Hindlimb muscle (tissue), 1 donor: ENCODE results near the gene NSG1. TPM values are rescaled to one million over a fixed set of nuclear protein-coding genes. Genes with fewer than 3 reads are reported as not detected.
"Not testable (repeated sequence)": the region's sequence is repeated elsewhere in the genome, so short reads cannot be mapped to it uniquely, and the experiment has no call there.

Experiments
- DNase-seq: peaks from one replicate; pipeline ENCODE4 v3.0.0-alpha.2; 2013
- polyA plus RNA-seq: library from polyadenylated mRNA; unstranded; fragments of 120-200 nt; gene quantifications from one replicate; pipeline ENCODE4 v1.2.1, GENCODE V29; 2013; ENCODE audit not compliant: insufficient read length

NSG1 gene
- polyA plus RNA-seq, 1 donor = 3.4 TPM

GRCh38 chr4:4436244-4436823 lies 49.4 kb downstream of the NSG1 start:
- DNase-seq = no peak

DNA sequence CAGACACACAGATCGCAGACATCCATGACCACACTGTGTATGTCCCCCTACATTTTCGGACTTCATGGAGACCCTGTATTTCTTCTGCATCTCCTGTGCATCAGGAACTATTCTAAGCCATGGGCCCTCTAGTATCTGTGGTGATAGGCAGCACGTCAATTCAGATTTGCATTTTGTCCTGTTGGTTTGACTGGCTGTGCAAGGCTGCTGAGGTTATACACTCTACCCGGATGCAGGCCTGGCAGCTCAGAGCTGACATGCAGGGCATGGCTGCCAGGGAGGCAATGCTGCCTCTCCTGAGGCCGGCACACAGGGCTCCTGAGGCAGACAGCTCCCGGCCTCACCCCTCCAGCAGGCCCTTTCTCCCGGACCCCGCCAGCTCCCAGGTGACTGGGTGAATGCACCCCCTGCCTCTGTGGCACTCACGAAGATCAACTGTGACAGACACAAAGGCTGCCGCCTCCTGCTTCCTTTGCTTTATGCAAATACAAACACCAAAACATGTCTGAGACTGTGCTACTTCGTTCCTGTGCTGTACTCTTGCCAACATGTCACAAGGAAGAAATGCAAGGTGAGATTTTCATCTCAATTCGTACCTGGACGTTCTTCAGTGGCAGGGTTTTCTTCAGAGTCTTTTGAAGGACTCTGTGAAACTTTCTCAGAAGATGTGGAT lies 51.0 kb downstream of the NSG1 start:
- DNase-seq = no peak

DNA sequence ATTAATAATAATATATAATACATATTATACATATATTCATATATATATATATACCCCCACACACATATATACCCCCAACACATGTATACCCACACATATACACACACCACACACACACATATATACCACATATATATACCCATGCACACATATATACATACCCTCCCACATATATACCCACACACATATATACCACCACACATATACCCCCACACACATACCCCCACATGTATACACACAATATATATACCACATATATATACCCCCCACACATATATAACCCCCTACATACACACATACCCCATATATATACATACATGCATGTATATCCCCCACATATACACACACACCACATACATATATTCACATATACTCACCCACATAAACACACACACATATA lies 52.0 kb downstream of the NSG1 start:
- DNase-seq = no peak

DNA sequence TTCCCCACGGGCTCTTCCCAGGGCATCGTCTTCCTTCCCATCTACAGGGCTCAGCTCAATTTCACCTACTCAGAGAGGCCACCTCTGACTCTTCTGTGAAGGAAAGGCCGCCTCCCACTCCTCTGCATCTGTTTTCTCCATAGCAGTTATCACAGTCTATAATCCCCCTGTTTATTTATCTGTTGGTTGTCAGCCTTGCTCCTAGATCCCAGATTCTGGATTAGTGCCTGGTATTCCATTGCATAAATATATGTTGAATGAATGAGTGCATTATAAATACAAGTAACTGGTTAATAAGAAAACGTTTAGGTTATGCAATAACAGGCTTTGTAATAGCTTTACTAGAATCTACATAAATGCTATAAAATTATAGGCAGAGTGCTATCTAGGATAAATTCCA lies 52.9 kb downstream of the NSG1 start:
- no peak for DNase-seq

DNA sequence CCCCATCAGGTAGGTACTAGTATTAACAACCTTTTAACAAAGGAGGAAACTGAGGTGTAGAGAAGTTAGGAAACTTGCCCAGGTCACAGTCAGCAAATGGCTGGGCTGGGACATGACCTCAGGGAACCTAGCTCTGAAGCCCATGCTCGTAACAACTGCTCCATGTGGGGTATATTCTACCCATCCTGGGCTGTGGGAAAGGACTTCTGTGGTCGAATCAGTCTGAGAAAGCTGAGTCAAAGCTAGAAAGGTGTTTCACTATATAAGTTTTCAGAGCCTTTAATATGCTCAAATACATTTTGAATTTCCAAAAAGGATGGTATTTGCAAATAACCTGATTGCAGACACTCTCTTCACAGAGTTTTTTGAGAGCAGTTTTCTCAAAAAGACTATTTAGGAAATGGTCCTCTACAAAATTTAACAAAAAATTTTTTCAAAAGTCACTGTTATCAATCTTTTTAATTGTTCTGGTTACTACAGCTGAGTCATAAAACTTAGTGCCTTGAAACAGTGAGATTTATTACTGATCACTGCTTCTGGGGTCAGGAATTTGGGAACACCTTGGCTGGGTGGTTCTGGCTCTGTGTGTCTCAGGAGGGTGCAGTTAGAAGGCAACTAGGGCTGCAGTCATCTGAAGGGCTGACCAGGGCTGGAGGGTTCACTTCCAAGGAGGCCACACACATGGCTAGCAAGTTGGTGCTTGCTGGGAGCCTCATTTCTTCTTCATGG lies 53.6 kb downstream of the NSG1 start:
- DNase-seq = no peak

- DNase-seq = no peak
Observed at GRCh38 chr4:4443821-4444220, 56.9 kb downstream of the NSG1 start.

GRCh38 chr4:4446434-4446833 lies 59.5 kb downstream of the NSG1 start:
- no peak for DNase-seq

DNA sequence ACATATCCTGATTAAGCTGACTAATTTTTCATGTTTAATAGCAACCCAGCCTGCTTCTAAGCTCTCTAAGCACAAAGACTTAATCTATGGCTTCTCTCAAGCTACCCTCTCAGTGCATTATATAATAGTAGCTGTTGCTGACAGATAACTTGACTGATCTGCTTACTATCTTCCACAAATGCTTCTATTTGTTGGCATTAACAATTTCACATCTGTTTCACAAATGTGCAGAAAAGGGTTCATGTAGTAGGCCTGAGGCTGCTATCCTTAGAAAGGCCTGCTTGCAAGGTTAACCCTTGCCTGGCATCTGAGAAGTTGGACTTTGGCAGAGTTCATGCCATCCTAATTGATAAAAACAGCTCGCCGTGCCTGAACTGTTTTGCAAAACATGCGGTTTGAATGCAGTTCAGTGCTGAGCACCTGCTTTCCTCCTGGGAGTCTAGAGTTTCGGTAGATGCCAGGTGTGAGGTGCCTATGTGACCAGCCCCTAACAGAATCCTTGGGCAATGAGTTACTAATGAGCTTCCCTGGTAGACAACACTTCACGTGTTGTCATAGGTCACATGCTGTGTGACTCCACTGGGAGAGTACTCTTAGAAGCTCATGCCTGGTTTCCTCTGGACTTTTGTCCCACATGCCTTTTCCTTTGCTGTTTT lies 68.4 kb downstream of the NSG1 start:
- DNase-seq = no peak

- no peak for DNase-seq
Observed at GRCh38 chr4:4456351-4456750, 69.4 kb downstream of the NSG1 start.

- DNase-seq = no peak
Observed at GRCh38 chr4:4456816-4457578, 70.1 kb downstream of the NSG1 start.

GRCh38 chr4:4457803-4458553 lies 71.1 kb downstream of the NSG1 start:
- no peak for DNase-seq

GRCh38 chr4:4459181-4459580 lies 72.3 kb downstream of the NSG1 start:
- DNase-seq = no peak

DNA sequence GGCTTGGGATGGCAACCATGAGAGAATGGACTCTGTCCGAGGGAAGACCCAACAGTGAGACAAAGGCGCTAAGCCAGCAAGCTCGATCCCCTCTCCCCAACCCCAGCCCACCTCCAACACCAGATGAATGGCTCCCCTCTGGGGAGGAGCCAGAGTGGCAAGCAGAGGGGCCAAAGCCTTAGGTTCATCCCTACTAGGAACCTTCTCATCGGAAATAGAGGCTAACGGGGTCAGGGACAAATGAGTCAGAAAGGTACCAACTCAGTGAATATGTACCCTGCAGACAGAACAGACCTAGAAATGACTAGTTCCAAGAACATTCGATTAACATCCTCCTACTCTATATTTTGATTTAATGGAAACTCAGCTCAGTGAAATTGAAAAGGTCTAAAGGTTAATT lies 73.9 kb downstream of the NSG1 start:
- DNase-seq = no peak

DNA sequence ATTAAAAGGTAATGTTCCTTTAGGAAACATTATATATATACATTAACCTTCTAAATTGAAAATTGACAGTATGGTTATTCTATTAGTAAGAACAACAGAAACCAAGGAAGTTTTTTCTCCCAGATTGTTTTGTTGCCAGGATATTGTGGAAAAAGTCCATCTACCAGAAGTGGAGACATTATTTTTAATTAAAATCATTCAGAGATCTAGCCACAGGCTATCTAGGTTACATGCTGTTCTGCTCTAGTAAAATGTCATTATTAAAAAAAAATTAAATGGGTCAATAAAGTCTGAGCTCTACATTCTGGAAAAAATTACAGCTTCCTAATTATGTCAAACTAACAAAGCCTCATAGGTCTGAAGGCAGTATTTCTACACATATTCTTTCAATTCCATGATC lies 74.3 kb downstream of the NSG1 start:
- no peak for DNase-seq

DNA sequence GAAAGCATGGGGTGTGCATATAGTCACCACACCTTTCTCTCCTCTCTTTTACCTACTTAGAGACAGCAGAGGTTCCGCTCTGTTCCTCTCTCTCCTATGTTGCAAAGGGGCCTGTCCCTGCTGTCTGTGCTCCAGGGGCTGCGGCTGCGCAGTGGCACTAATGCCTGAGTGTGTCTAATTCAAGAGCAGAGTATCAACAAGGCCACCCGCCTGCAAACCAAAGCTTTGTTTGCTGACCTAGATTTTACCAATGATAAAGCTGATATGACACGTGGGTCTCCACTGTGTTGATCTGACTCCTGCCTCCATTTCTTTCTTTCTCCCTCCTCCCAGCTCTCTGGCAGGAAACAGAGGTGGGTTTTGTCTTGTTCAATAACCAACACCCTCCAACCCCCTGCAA lies 74.9 kb downstream of the NSG1 start:
- DNase-seq = no peak

GRCh38 chr4:4462970-4463369 lies 76.1 kb downstream of the NSG1 start:
- no peak for DNase-seq

GRCh38 chr4:4465238-4465637 lies 78.3 kb downstream of the NSG1 start:
- DNase-seq = not testable (repeated sequence)

Other genes starting within 250 kb of the NSG1 start
- not detected for gene OTOP1, start 160.2 kb upstream of the NSG1 start, polyA plus RNA-seq
- 19.0 TPM for gene TMEM128, start 138.9 kb upstream of the NSG1 start, polyA plus RNA-seq
- gene LYAR, start 96.9 kb upstream of the NSG1 start, polyA plus RNA-seq = 11.1 TPM
- gene ZBTB49, start 96.9 kb upstream of the NSG1 start, polyA plus RNA-seq = 6.2 TPM
- gene STX18, start 154.9 kb downstream of the NSG1 start, polyA plus RNA-seq = 27.5 TPM